B cell (primary cell): ENCODE results near the gene ITPR3. TPM values are rescaled to one million over a fixed set of nuclear protein-coding genes. Genes with fewer than 3 reads are reported as not detected.

ENCODE experiments used
- ATAC-seq: fragments of 200-7000 bp; cut with Tn5 transposase; one replicate; pipeline ENCODE4 v1.10.0; 2021; ENCODE audit warnings: low read depth, mild to moderate bottlenecking, moderate number of reproducible peaks, moderate library complexity
- CTCF ChIA-PET: fragments of 350-600 bp; sonication (Branson Sonifier 250); formaldehyde crosslinking; loops from one replicate; lab custom pipeline; 2021; ENCODE audit warnings: antibody characterized with exemption, inconsistent platforms; lab: Charles Lee
- POLR2A ChIA-PET: fragments of 350-600 bp; sonication (Branson Sonifier 250); formaldehyde crosslinking; loops from one replicate; lab custom pipeline; 2021; ENCODE audit warnings: antibody characterized with exemption; lab: Charles Lee
- DNase-seq: peaks from one replicate; pipeline ENCODE4 v3.0.0; 2013
- H2AFZ ChIP-seq: 2 replicates; pipeline ENCODE4 v1.6.1; 2012; ENCODE audit warnings: mild to moderate bottlenecking, low read depth, low read length; ENCODE audit not compliant: insufficient read depth, poor library complexity, severe bottlenecking
- H3K27ac ChIP-seq, 2 donors: 1 replicate in 1 of 2; 2 replicates in 1 of 2; pipeline ENCODE4 v1.5.1; 2012 to 2013; ENCODE audit warnings: low read length in 2 of 2, mild to moderate bottlenecking in 2 of 2, moderate library complexity in 1 of 2
- H3K27me3 ChIP-seq, 4 experiments: fragments of 200-600 bp in 1 of 4; sonication (generic) in 1 of 4; replicated peaks in 1 of 4; 1 replicate in 2 of 4; 2 replicates in 2 of 4; pipeline versions ENCODE4 v1.6.1 to v1.7.0; 2013 to 2016; ENCODE audit warnings: low read length in 3 of 4, mild to moderate bottlenecking in 2 of 4, mixed read lengths in 1 of 4, moderate library complexity in 1 of 4; ENCODE audit not compliant: insufficient read depth in 4 of 4, control insufficient read depth in 3 of 4; ENCODE audit errors: control extremely low read depth in 1 of 4
- H3K36me3 ChIP-seq, 2 experiments: replicated peaks in 1 of 2; 1 replicate in 1 of 2; 2 replicates in 1 of 2; pipeline versions ENCODE4 v1.6.1 to v1.7.1; 2013; ENCODE audit warnings: low read length in 1 of 2; ENCODE audit not compliant: insufficient read depth in 2 of 2, control insufficient read depth in 1 of 2; ENCODE audit errors: control extremely low read depth in 1 of 2, extremely low read depth in 1 of 2
- H3K4me1 ChIP-seq, 2 donors: fragments of 200-600 bp in 1 of 2; sonication (generic) in 1 of 2; 1 replicate in 1 of 2; 2 replicates in 1 of 2; pipeline versions ENCODE4 v1.5.1 to v1.6.1; 2013 to 2017; ENCODE audit warnings: low read length in 2 of 2; ENCODE audit not compliant: control insufficient read depth in 2 of 2, insufficient read depth in 2 of 2
- H3K4me2 ChIP-seq: replicated peaks from 2 replicates; pipeline ENCODE3; 2012; ENCODE audit warnings: mild to moderate bottlenecking, low read depth, low read length; ENCODE audit not compliant: poor library complexity, severe bottlenecking
- H3K4me3 ChIP-seq, 5 experiments: fragments of 200-600 bp in 1 of 5; sonication (generic) in 1 of 5; 1 replicate in 3 of 5; 2 replicates in 2 of 5; pipeline versions ENCODE4 v1.5.1 to v1.7.0; 2011 to 2016; ENCODE audit warnings: low read length in 4 of 5, mild to moderate bottlenecking in 4 of 5, low read depth in 2 of 5, control low read depth in 1 of 5, moderate library complexity in 1 of 5; ENCODE audit not compliant: insufficient read depth in 1 of 5; ENCODE audit errors: control extremely low read depth in 1 of 5, extremely low read depth in 1 of 5
- H3K79me2 ChIP-seq: fragments of 200-600 bp; sonication (generic); one replicate; pipeline ENCODE4 v1.6.0; 2016; ENCODE audit warnings: low read length; ENCODE audit not compliant: control insufficient read depth, insufficient read depth
- H3K9ac ChIP-seq: fragments of 200-600 bp; sonication (generic); 2 replicates; pipeline ENCODE4 v1.6.1; 2017; ENCODE audit warnings: mild to moderate bottlenecking, low read length, moderate library complexity
- H3K9me3 ChIP-seq, 3 donors: one replicate each; pipeline versions ENCODE4 v1.6.1 to v1.7.1; 2013; ENCODE audit warnings: low read length in 2 of 3; ENCODE audit not compliant: control insufficient read depth in 2 of 3, insufficient read depth in 1 of 3; ENCODE audit errors: control extremely low read depth in 1 of 3
- H4K20me1 ChIP-seq: 2 replicates; pipeline ENCODE4 v1.6.0; 2012; ENCODE audit warnings: mild to moderate bottlenecking, low read length; ENCODE audit not compliant: insufficient read depth, control insufficient read depth, poor library complexity, severe bottlenecking
- H3K27ac Mint-ChIP-seq: one replicate; pipeline ENCODE4 v1.8.0; 2021; ENCODE audit warnings: mixed read lengths
- H3K27me3 Mint-ChIP-seq: one replicate; pipeline ENCODE4 v1.8.0; 2021; ENCODE audit warnings: mixed read lengths
- H3K4me1 Mint-ChIP-seq: one replicate; pipeline ENCODE4 v1.8.0; 2021; ENCODE audit warnings: mixed read lengths
- H3K4me3 Mint-ChIP-seq: one replicate; pipeline ENCODE4 v1.8.0; 2021; ENCODE audit warnings: mixed read lengths
- H3K9me3 Mint-ChIP-seq: one replicate; pipeline ENCODE4 v1.8.0; 2022; ENCODE audit warnings: mixed read lengths; ENCODE audit not compliant: insufficient read depth
- CTCF ChIP-seq: fragments of 200-600 bp; IDR thresholded peaks from one replicate; pipeline ENCODE4 v1.8.0; 2022; ENCODE audit warnings: antibody characterized with exemption, mild to moderate bottlenecking
- EZH2 ChIP-seq: IDR thresholded peaks from 2 replicates; pipeline ENCODE4 v1.6.1; 2012; ENCODE audit warnings: borderline replicate concordance, low read depth, mild to moderate bottlenecking, moderate library complexity, low read length; ENCODE audit not compliant: insufficient read depth, poor library complexity, severe bottlenecking
- WGBS: methylation state at CpG from one replicate; pipeline ENCODE4 v1.1.5; 2013; ENCODE audit warnings: missing lambda C conversion rate; ENCODE audit not compliant: insufficient coverage; 5-methylcytosine and 5-hydroxymethylcytosine counted together
- intact Hi-C: fragments of 100-400 bp; cut with micrococcal nuclease; formaldehyde crosslinking; loops from one replicate; pipeline ENCODE4 v1.10.0; 2022
- polyA plus RNA-seq: library from polyadenylated mRNA; depleted of rRNA; stranded (reverse); fragments of >200 nt; gene quantifications from 2 replicates; pipeline ENCODE4 v1.2.3, GENCODE V29; 2012
- total RNA-seq, 2 donors: library from RNA; stranded (reverse); fragments of 120-200 nt in 1 of 2; gene quantifications; 1 replicate in 1 of 2; 2 replicates in 1 of 2; pipeline versions ENCODE4 v1.2.3 to v1.2.4, GENCODE V29; 2013 to 2022

ITPR3 gene
- total and polyA plus RNA-seq, 2 donors (not counting 1 experiment from before 2014, with no cell fraction given), result 61.9 to 67.6 TPM

- peaks cover 0 to 9% (median 0%) of the 10 kb centered on the region in 3 donors for H3K9me3 ChIP-seq
- TF ChIP-seq CTCF, result no peak
- TF ChIP-seq EZH2, result no peak
- intact Hi-C loops, result loop anchor here (1.0 kb wide), 2 partner anchors 16 to 21 kb away; no protein-coding TSS in a partner anchor
- no peak overlapping the region for H2AFZ ChIP-seq
- Mint-ChIP-seq H3K4me3 (no peak overlapping the region), H3K27me3 (no peaks in the 10 kb centered on the region), H3K9me3 (no peaks in the 10 kb centered on the region), H3K27ac (no peak overlapping the region), H3K4me1 (peaks cover 30% of the 10 kb centered on the region)
- no peak overlapping the region for H3K9ac ChIP-seq
- H3K79me2 ChIP-seq, result no peaks in the 10 kb centered on the region
- H3K4me1 ChIP-seq, result peaks cover 7 to 23% of the 10 kb centered on the region in 2 donors
- ATAC-seq, result no peak
- H4K20me1 ChIP-seq, result no peaks in the 10 kb centered on the region
- H3K27me3 ChIP-seq, result no peaks in the 10 kb centered on the region
- no peak overlapping the region for H3K4me2 ChIP-seq
- ChIA-PET CTCF (interaction anchor here (1.8 to 9.2 kb wide), 9 partner anchors 9 to 95 kb away, joined by 6 to 330 read pairs (median 28); partner anchors contain the start of genes BAK1 and ITPR3), POLR2A (interaction anchor here (1.0 to 3.9 kb wide), 3 partner anchors 14 to 100 kb away, joined by 4 to 18 read pairs (median 5); no protein-coding TSS in a partner anchor)
- DNase-seq, result no peak
- no peaks in the 10 kb centered on the region for H3K36me3 ChIP-seq
- WGBS, result no CpG with 5 or more reads among the region's 2 CpGs
- no peak overlapping the region for H3K4me3 ChIP-seq
- H3K27ac ChIP-seq, result no peak overlapping the region
Measured at GRCh38 chr6:33606642-33607041, 14.5 kb upstream of the ITPR3 start.

- intact Hi-C loops, result loop anchor here (1.0 kb wide), 2 partner anchors 17 to 22 kb away; no protein-coding TSS in a partner anchor
- Histone ChIP-seq H3K9me3 (peaks cover 0 to 13% (median 0%) of the 10 kb centered on the region in 3 donors), H3K27ac (no peak overlapping the region), H3K36me3 (no peaks in the 10 kb centered on the region), H3K9ac (no peak overlapping the region), H3K79me2 (no peaks in the 10 kb centered on the region), H3K4me3 (no peak overlapping the region), H3K4me2 (no peak overlapping the region), H4K20me1 (no peaks in the 10 kb centered on the region), H3K4me1 (peaks cover 7 to 23% of the 10 kb centered on the region in 2 donors), H3K27me3 (no peaks in the 10 kb centered on the region), H2AFZ (no peak overlapping the region)
- CTCF ChIA-PET, result interaction anchor here (0.6 to 9.2 kb wide), 22 partner anchors 8 to 330 kb away, joined by 3 to 330 read pairs (median 5); partner anchors contain the start of genes B3GALT4, BAK1, ITPR3 and UQCC2
- TF ChIP-seq EZH2 (no peak), CTCF (no peak)
- no peak overlapping the region for H3K4me3 Mint-ChIP-seq
- no peaks in the 10 kb centered on the region for H3K27me3 Mint-ChIP-seq
- H3K9me3 Mint-ChIP-seq, result no peaks in the 10 kb centered on the region
- peaks cover 30% of the 10 kb centered on the region for H3K4me1 Mint-ChIP-seq
- no peak overlapping the region for H3K27ac Mint-ChIP-seq
- ATAC-seq (no peak), DNase-seq (no peak)
- POLR2A ChIA-PET, result interaction anchor here (1.0 to 3.9 kb wide), 5 partner anchors 14 to 99 kb away, joined by 4 to 18 read pairs (median 5); partner anchors contain the start of gene ITPR3
- WGBS, result 96% methylated on average over 6 of the region's 8 CpGs
Measured at GRCh38 chr6:33607126-33607783, 13.9 kb upstream of the ITPR3 start.
